Activated naive CD4-positive, alpha-beta T cell treated with anti-CD3 and anti-CD28 coated beads, Interleukin-2, amount 10 ng/mL, durations not matched to agents 7 days and 5 days (primary cell): Measurements from ENCODE around the gene PLEKHO2.

ENCODE experiments used
- CTCF ChIA-PET: fragments of 350-600 bp; sonication (Branson Sonifier 250); formaldehyde crosslinking; loops from one replicate; lab custom pipeline; 2021; ENCODE audit warnings: antibody characterized with exemption; lab: Charles Lee
- DNase-seq: peaks from one replicate; pipeline ENCODE4 v3.0.0-alpha.2; 2020
- H3K27ac Mint-ChIP-seq: one replicate; pipeline ENCODE4 v1.8.0; 2021; ENCODE audit warnings: mild to moderate bottlenecking, moderate library complexity, mixed read lengths
- H3K27me3 Mint-ChIP-seq: one replicate; pipeline ENCODE4 v1.8.0; 2021; ENCODE audit warnings: mild to moderate bottlenecking, mixed read lengths
- H3K36me3 Mint-ChIP-seq: one replicate; pipeline ENCODE4 v1.8.0; 2021; ENCODE audit warnings: mixed read lengths
- H3K4me1 Mint-ChIP-seq: one replicate; pipeline ENCODE4 v1.8.0; 2021; ENCODE audit warnings: mixed read lengths
- H3K4me3 Mint-ChIP-seq: one replicate; pipeline ENCODE4 v1.8.0; 2021; ENCODE audit warnings: mild to moderate bottlenecking, moderate library complexity, mixed read lengths
- H3K9me3 Mint-ChIP-seq: one replicate; pipeline ENCODE4 v1.8.0; 2021; ENCODE audit warnings: mixed read lengths

Gene PLEKHO2

DNA sequence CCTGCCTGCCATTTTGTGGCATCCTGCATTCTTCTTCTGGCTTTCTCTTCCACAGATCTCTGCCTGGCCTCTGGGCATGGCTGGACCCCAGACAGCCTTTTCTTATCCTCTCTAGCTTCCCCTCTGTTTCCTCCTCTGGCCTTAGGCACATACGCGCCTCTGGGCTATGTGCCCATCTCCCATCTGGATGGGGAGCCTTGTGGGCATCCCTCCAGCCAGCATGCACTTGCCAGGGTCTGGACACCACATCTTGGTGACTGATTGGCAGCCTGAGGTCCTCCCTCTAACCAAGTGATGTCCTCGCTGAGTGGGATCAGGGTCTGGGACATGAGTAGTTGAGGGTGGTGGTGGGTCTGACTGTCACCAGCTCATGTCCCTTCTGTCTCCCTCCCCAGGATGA is 12.8 kb downstream of the PLEKHO2 start:
- H3K27ac Mint-ChIP-seq: peak overlapping the region; percentile 38
- H3K4me1 Mint-ChIP-seq: peaks cover 34% of the 10 kb centered on the region
- H3K9me3 Mint-ChIP-seq: no peaks in the 10 kb centered on the region
- DNase-seq: no peak
- CTCF ChIA-PET: no interaction called here
- H3K27me3 Mint-ChIP-seq: no peaks in the 10 kb centered on the region
- H3K4me3 Mint-ChIP-seq: no peak overlapping the region
- peaks cover 63% of the 10 kb centered on the region for H3K36me3 Mint-ChIP-seq

- Mint-ChIP-seq H3K9me3 (no peaks in the 10 kb centered on the region), H3K4me1 (peaks cover 34% of the 10 kb centered on the region), H3K4me3 (no peak overlapping the region), H3K27me3 (no peaks in the 10 kb centered on the region), H3K36me3 (peaks cover 63% of the 10 kb centered on the region), H3K27ac (no peak overlapping the region)
- CTCF ChIA-PET: no interaction called here
- DNase-seq: no peak
Measured at GRCh38 chr15:64855205-64855975, 13.7 kb downstream of the PLEKHO2 start.

DNA sequence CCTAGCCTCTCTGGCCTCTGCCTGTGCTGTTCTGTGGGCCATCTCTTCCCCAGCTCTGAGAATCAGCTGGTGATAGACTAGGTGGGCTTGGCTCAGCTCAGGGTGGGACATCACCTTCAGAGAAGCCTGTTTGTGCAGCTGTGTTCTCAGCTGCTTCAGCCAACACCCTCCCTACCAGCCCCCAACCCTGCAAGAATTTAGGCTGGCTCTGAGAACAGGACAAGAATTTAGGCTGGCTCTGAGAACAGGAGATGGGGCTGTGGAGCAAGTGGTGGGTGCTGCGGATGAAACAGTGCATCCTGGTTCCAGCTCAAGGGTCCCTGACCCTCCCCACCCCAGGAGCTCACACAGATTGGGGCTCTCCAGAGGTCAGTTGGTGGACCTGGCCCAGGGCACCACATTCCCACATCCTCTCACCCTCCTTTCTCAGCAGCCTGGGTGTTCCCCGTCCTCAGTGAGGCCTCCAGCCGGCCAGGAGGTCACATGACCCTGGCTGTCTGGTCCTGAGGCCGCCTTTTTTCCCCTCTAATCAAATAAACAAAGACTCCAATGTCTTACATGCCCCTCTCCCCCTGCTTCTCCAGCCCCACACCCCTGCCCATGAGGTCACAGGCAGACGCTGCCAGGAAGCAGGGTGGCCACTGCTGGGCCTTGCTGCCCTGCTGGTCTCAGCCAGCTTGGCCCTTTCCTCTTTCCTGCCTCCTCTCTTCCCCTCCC is 14.9 kb downstream of the PLEKHO2 start:
- H3K27ac Mint-ChIP-seq: peak overlapping the region; percentile 82
- H3K4me1 Mint-ChIP-seq: peaks cover 34% of the 10 kb centered on the region
- no peak overlapping the region for H3K4me3 Mint-ChIP-seq
- no peaks in the 10 kb centered on the region for H3K9me3 Mint-ChIP-seq
- CTCF ChIA-PET: interaction anchor here (1.2 to 1.5 kb wide), 2 partner anchors 39 to 51 kb away, joined by 3 to 5 read pairs; no protein-coding TSS in a partner anchor
- DNase-seq: no peak
- H3K36me3 Mint-ChIP-seq: peaks cover 60% of the 10 kb centered on the region
- H3K27me3 Mint-ChIP-seq: no peaks in the 10 kb centered on the region

DNA sequence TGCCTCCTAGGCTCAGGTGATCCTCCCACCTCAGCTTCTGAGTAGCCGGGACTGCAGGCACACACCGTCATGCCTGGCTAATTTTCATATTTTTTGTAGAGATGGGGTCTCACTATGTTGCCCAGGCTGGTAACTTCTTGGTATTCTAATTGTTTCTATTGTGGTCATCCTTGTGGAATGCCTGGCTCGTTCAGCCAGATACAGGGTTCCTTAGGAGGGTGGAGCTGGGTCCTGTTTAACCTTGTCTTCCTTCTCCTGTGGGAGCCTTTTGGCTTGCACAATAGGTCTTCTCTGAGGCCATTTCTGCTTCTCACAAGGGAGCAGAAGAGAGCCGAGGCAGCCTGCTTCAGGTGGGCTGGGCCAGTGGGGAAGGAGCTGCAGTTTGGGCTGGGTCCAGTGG is 15.7 kb downstream of the PLEKHO2 start:
- CTCF ChIA-PET: interaction anchor here (1.2 to 1.5 kb wide), 2 partner anchors 38 to 50 kb away, joined by 3 to 5 read pairs; no protein-coding TSS in a partner anchor
- peaks cover 30% of the 10 kb centered on the region for H3K4me1 Mint-ChIP-seq

GRCh38 chr15:64858021-64858575 is 16.4 kb downstream of the PLEKHO2 start:
- Mint-ChIP-seq H3K9me3 (no peaks in the 10 kb centered on the region), H3K4me3 (no peak overlapping the region), H3K36me3 (peaks cover 63% of the 10 kb centered on the region), H3K27me3 (no peaks in the 10 kb centered on the region), H3K27ac (no peak overlapping the region), H3K4me1 (peaks cover 30% of the 10 kb centered on the region)
- CTCF ChIA-PET: interaction anchor here (1.2 to 1.5 kb wide), 2 partner anchors 37 to 50 kb away, joined by 3 to 5 read pairs; no protein-coding TSS in a partner anchor
- no peak for DNase-seq

More for the DNA sequence above, 15.7 kb downstream of the PLEKHO2 start:
- Mint-ChIP-seq H3K4me3 (no peak overlapping the region), H3K9me3 (no peaks in the 10 kb centered on the region), H3K36me3 (peaks cover 61% of the 10 kb centered on the region), H3K27ac (no peak overlapping the region), H3K27me3 (no peaks in the 10 kb centered on the region)
- no peak for DNase-seq

GRCh38 chr15:64859226-64859625 is 17.5 kb downstream of the PLEKHO2 start:
- peaks cover 30% of the 10 kb centered on the region for H3K4me1 Mint-ChIP-seq
- peaks cover 62% of the 10 kb centered on the region for H3K36me3 Mint-ChIP-seq
- no peak overlapping the region for H3K4me3 Mint-ChIP-seq
- CTCF ChIA-PET: interaction anchor here (0.8 kb wide), 1 partner anchor 8 kb away, joined by 3 read pairs; no protein-coding TSS in a partner anchor
- H3K9me3 Mint-ChIP-seq: no peaks in the 10 kb centered on the region
- no peak overlapping the region for H3K27ac Mint-ChIP-seq
- DNase-seq: no peak
- no peaks in the 10 kb centered on the region for H3K27me3 Mint-ChIP-seq

DNA sequence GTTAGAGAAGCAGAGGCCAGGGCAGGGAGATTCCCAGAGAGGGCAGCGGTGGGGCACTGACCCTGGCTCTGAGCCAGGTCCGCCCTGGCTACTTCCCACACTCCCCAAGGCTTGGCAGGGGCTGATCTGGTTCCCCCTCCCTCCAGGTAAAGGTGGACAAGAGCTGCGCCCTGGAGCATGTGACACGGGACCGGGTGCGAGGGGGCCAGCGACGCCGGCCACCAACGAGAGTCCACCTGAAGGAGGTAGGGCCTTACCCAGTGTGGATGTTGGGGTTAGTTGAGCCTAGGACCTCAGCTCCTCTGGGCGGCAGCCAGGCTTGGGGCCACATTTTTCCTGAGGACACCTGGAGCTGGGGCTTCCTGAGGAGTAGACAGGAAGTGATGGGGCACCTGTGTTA is 19.6 kb downstream of the PLEKHO2 start:
- CTCF ChIA-PET: interaction anchor here (1.1 kb wide), 1 partner anchor 19 kb away, joined by 3 read pairs; no protein-coding TSS in a partner anchor
- DNase-seq: no peak
- no peaks in the 10 kb centered on the region for H3K27me3 Mint-ChIP-seq
- peaks cover 51% of the 10 kb centered on the region for H3K36me3 Mint-ChIP-seq
- no peak overlapping the region for H3K27ac Mint-ChIP-seq
- no peak overlapping the region for H3K4me3 Mint-ChIP-seq
- no peaks in the 10 kb centered on the region for H3K9me3 Mint-ChIP-seq
- peaks cover 20% of the 10 kb centered on the region for H3K4me1 Mint-ChIP-seq

DNA sequence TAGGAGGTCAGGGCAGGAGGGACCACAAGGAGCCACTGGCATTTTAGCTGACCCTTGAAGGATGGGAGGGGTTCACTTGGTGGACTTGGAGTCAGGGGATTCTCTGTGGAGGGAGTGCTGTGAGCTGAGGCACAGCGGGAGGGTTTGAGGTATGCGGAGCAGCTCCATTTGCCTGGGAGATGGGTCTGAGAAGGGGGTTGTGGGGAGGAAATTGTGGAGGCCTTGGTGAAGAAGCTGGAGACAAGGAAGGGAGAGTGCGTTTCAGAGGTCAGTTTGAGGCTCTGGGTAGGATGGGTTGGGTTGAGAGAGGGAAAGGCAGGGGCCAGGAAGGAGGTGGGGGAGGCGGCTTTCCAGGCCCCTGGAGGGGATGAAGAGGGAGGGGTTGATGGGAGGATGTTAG is 20.2 kb downstream of the PLEKHO2 start:
- no peak for DNase-seq
- no peaks in the 10 kb centered on the region for H3K27me3 Mint-ChIP-seq
- H3K4me1 Mint-ChIP-seq: peaks cover 17% of the 10 kb centered on the region
- peaks cover 50% of the 10 kb centered on the region for H3K36me3 Mint-ChIP-seq
- H3K27ac Mint-ChIP-seq: peak overlapping the region; percentile 49
- H3K4me3 Mint-ChIP-seq: no peak overlapping the region
- H3K9me3 Mint-ChIP-seq: no peaks in the 10 kb centered on the region
- CTCF ChIA-PET: interaction anchor here (1.1 kb wide), 1 partner anchor 19 kb away, joined by 3 read pairs; no protein-coding TSS in a partner anchor

DNA sequence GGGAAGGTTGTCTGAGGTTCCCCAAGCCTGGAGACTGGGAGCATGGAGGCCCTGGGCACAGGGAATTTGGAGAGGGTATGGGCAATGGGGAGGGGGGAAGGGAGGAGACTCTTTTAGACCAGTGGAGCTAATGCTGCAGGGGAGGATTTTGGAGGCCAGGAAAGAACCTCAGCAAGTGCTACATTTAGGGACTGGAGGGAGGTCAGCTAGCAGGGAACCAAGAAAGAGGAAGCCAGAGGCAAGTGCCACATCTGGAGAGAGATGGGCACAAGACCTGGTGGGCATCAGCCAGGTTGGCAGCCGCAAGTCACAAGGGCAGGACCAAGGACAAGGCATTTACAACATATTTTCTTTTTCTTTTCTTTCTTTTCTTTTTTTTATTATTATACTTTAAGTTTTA is 20.7 kb downstream of the PLEKHO2 start:
- DNase-seq: no peak
- Mint-ChIP-seq H3K4me3 (no peak overlapping the region), H3K4me1 (peaks cover 12% of the 10 kb centered on the region), H3K27ac (peak overlapping the region; percentile 71), H3K36me3 (peaks cover 49% of the 10 kb centered on the region), H3K27me3 (no peaks in the 10 kb centered on the region), H3K9me3 (no peaks in the 10 kb centered on the region)
- CTCF ChIA-PET: interaction anchor here (1.1 kb wide), 1 partner anchor 18 kb away, joined by 3 read pairs; no protein-coding TSS in a partner anchor

DNA sequence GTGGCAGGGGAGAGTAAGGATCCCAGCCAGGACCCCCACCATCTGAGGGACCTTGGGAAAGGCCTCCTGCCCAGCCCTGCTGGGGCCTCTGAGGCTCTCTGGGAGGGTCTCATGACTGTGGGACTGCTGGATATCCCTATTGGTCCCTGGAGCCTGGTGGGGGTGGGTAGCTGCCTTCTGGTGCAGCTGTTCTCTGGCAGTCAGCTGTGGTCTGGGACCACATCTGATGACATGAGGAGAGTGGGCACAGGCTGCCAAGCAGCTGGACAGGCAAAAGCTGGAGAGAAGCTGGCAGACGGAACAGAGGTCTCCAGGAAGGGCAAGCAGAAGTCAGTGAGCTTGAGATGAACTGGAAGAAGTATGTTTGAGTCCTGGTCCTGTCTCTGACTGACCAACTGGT is 22.4 kb downstream of the PLEKHO2 start:
- CTCF ChIA-PET: no interaction called here
- Mint-ChIP-seq H3K4me3 (no peak overlapping the region), H3K27me3 (no peaks in the 10 kb centered on the region), H3K36me3 (peaks cover 41% of the 10 kb centered on the region), H3K4me1 (peaks cover 4% of the 10 kb centered on the region), H3K27ac (peak overlapping the region; percentile 56), H3K9me3 (no peaks in the 10 kb centered on the region)
- no peak for DNase-seq

- Mint-ChIP-seq H3K27me3 (no peaks in the 10 kb centered on the region), H3K9me3 (no peaks in the 10 kb centered on the region), H3K4me1 (peaks cover 14% of the 10 kb centered on the region), H3K4me3 (no peak overlapping the region), H3K27ac (no peak overlapping the region), H3K36me3 (peaks cover 43% of the 10 kb centered on the region)
- no peak for DNase-seq
- CTCF ChIA-PET: interaction anchor here (1.1 to 1.6 kb wide), 2 partner anchors 24 to 54 kb away, joined by 3 to 4 read pairs; no protein-coding TSS in a partner anchor
Measured at GRCh38 chr15:64865126-64865997, 23.6 kb downstream of the PLEKHO2 start.

DNA sequence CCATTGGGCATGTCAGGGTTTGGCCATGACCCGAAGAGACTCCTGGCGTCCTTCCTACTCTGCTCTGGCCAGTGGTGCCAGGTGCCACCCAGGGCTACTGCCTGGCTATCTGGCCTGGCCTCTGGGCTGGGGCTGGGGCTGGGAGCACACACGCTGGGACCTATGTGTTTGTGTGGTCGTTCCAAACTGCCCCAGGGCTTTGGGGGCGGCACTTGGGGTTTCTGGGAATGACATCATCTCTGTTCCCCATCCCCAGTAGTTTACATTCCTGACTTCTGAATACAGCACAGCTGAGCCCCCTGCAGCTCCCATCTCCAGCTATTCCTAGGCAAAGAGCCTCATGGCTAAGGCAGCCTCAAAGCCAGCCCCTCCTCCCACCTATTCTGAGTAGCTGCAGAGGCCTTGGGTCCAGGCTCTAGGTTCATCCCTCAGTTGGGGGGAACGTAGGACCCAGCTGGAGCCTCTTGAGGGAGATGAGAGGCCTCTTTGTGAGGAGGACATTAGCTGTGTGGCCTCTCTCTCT is 24.3 kb downstream of the PLEKHO2 start:
- H3K9me3 Mint-ChIP-seq: no peaks in the 10 kb centered on the region
- no peak overlapping the region for H3K4me3 Mint-ChIP-seq
- no peaks in the 10 kb centered on the region for H3K27me3 Mint-ChIP-seq
- no peak for DNase-seq
- H3K4me1 Mint-ChIP-seq: peaks cover 15% of the 10 kb centered on the region
- H3K36me3 Mint-ChIP-seq: peaks cover 40% of the 10 kb centered on the region
- no peak overlapping the region for H3K27ac Mint-ChIP-seq
- CTCF ChIA-PET: interaction anchor here (1.1 to 1.6 kb wide), 2 partner anchors 25 to 55 kb away, joined by 3 to 4 read pairs; no protein-coding TSS in a partner anchor

DNA sequence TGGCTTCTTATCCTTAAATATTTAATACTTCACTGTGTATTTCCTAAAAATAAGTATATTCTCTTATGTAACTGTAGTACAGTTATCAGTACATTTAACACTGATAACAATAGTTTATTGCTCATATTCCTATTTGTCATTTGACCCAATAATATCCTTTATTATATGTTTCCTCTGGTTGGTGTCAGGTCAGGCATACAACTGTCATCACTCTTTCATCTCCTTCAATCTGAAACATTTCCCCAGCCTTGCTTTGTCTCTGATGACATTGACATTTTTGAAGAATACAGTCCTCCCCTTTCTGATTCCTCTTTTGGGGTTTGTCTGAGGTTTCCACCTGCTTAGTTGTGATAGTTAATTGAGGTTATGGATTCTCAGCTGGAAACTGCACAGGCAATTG is 27.8 kb downstream of the PLEKHO2 start:
- peaks cover 27% of the 10 kb centered on the region for H3K4me1 Mint-ChIP-seq
- no peak overlapping the region for H3K27ac Mint-ChIP-seq
- no peaks in the 10 kb centered on the region for H3K9me3 Mint-ChIP-seq
- no peak for DNase-seq
- H3K4me3 Mint-ChIP-seq: no peak overlapping the region
- CTCF ChIA-PET: no interaction called here
- H3K36me3 Mint-ChIP-seq: peaks cover 20% of the 10 kb centered on the region
- H3K27me3 Mint-ChIP-seq: no peaks in the 10 kb centered on the region
